GM23338 (cell line): ENCODE results near the gene BICD2. TPM values are rescaled to one million over a fixed set of nuclear protein-coding genes. Genes with fewer than 3 reads are reported as not detected.

ENCODE experiments used
- EZH2 ChIP-seq: fragments of 200-600 bp; sonication (generic); IDR thresholded peaks from one replicate; pipeline ENCODE4 v1.8.0; 2017; ENCODE audit warnings: antibody characterized with exemption, mild to moderate bottlenecking, low read depth; ENCODE audit not compliant: unreplicated experiment
- NANOG ChIP-seq: IDR thresholded peaks from 2 replicates; pipeline ENCODE4 v1.6.1; 2016; ENCODE audit warnings: antibody characterized with exemption, borderline replicate concordance
- POLR2AphosphoS5 ChIP-seq: IDR thresholded peaks from 2 replicates; pipeline ENCODE4 v1.6.1; 2016; ENCODE audit warnings: antibody characterized with exemption, low read depth
- REST ChIP-seq: IDR thresholded peaks from one replicate; pipeline ENCODE4 v1.6.1; 2018; ENCODE audit warnings: antibody characterized with exemption; ENCODE audit not compliant: unreplicated experiment
- STAT1 ChIP-seq: IDR thresholded peaks from one replicate; pipeline ENCODE4 v1.6.1; 2016; ENCODE audit warnings: antibody characterized with exemption; ENCODE audit not compliant: unreplicated experiment
- ZNF462 ChIP-seq: fragments of 250-450 bp; sonication (Bioruptor Pico); IDR thresholded peaks from 2 replicates; pipeline ENCODE4 v1.5.0; 2020; ENCODE audit warnings: mild to moderate bottlenecking, moderate library complexity
- polyA plus RNA-seq: library from polyadenylated mRNA; unstranded; fragments of >200 nt; fragmentation: Nextera tagmentation; extraction: Ambion mirVana; gene quantifications from 2 replicates; pipeline ENCODE4 v1.2.1, GENCODE V29; 2016
- total RNA-seq: library from RNA; depleted of rRNA; stranded (reverse); fragments of >200 nt; shearing (Covaris generic); gene quantifications from 2 replicates; pipeline ENCODE4 v1.2.3, GENCODE V29; 2014
- TF ChIP-seq, protein P1 (sequence below): IDR thresholded peaks from 2 replicates; pipeline ENCODE4 v1.6.1; 2016; ENCODE audit warnings: antibody characterized with exemption

The BICD2 gene
- total and polyA plus RNA-seq, 2 experiments from 2014 or later = 8.7 to 34.3 TPM

GRCh38 chr9:92724528-92725265 lies 39.9 kb downstream of the BICD2 start (continued):
- TF ChIP-seq ZNF462 (CRISPR knock-in tag) = no peak
- no peak for TF ChIP-seq STAT1
- TF ChIP-seq POLR2AphosphoS5 = no peak
- TF ChIP-seq EZH2 = no peak
- no peak for TF ChIP-seq REST
- TF ChIP-seq NANOG = no peak
- TF ChIP-seq, protein P1, sequence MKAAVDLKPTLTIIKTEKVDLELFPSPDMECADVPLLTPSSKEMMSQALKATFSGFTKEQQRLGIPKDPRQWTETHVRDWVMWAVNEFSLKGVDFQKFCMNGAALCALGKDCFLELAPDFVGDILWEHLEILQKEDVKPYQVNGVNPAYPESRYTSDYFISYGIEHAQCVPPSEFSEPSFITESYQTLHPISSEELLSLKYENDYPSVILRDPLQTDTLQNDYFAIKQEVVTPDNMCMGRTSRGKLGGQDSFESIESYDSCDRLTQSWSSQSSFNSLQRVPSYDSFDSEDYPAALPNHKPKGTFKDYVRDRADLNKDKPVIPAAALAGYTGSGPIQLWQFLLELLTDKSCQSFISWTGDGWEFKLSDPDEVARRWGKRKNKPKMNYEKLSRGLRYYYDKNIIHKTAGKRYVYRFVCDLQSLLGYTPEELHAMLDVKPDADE = no peak
